Measurements from ENCODE around the gene MAFF.

The MAFF gene

DNA sequence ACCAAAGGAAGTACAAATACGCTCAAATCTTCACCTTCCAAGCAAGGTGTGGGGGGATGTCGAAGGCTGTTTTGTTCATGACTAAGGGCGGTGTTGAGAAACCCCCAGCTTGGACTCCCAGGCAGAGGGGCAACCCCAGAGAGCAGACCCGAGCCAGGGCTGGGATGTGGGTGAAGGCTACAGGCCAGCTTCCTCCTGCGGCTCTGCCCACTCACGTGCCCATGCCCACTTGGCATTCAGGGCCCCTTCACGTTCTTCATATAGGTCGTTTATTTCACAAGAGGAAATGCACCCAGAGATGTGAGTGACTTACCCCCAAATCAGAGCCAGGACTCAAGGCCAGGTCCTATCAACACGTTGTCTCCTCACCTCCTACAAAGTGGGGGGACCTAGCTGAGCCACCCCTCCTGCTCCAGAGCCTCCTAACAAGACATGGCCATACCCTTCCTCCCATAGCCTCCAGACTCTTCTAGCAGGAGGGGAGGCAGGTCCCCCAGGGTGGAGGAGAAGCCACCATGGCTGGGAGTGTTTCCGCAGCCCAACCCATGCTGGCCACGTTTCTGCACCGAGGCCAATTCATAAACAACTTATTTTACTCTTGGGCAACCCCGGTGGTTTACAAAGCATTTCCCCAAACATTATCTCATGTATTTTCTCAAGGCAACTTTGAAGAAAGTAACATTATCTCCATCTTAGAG is 49.0 kb downstream of the MAFF start:
- no peak for DNase-seq

GRCh38 chr22:38251341-38251692 is 49.5 kb downstream of the MAFF start:
- no peak for DNase-seq

- DNase-seq = no peak
These were observed 53.9 kb downstream of the MAFF start for GRCh38 chr22:38255697-38256096.

DNA sequence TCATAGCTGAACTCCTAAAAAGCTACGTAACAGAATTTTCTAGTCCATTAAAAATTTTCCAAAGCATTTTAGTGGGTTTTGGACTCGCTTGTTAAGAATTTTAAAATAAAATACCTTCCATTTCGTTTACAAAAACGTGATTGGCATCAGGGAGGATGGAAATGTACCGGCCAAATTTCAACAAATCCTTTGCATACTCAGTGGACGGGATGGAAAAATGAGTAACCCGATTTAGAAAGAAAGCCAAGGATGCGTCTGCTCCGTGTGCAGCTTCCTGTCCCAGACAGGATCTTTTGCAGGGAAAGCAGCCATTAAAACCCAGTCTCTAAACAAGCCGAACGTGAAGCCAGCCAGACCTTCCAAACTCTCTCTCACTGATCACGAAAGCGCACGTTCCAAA is 55.4 kb downstream of the MAFF start:
- DNase-seq = no peak

- DNase-seq = no peak
These were observed 56.0 kb downstream of the MAFF start for GRCh38 chr22:38257650-38258250.

DNA sequence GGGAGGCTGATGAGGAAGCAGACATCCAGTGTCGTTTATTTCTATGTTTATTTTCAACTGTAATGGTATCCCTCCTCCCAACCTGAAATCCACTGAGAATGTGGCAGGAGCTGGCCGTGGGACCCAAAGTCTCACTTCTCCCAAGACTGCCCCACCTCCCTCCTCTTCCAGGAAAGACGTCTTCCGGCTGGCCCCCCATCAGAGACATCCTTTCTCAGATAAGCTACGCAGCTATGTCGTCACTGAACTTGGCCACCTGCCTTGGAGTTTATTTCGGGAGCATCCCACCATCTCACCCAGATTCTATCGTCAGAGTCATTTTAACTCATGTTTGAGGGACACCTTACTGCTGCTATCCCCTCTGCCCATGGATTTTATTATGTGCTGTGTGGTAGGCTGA is 57.1 kb downstream of the MAFF start:
- no peak for DNase-seq

- DNase-seq = no peak
These were observed 57.6 kb downstream of the MAFF start for GRCh38 chr22:38259370-38259769.

GRCh38 chr22:38260761-38261681 is 59.2 kb downstream of the MAFF start:
- no peak for DNase-seq

GRCh38 chr22:38262051-38262795 is 60.4 kb downstream of the MAFF start:
- DNase-seq = peak; percentile 45

DNA sequence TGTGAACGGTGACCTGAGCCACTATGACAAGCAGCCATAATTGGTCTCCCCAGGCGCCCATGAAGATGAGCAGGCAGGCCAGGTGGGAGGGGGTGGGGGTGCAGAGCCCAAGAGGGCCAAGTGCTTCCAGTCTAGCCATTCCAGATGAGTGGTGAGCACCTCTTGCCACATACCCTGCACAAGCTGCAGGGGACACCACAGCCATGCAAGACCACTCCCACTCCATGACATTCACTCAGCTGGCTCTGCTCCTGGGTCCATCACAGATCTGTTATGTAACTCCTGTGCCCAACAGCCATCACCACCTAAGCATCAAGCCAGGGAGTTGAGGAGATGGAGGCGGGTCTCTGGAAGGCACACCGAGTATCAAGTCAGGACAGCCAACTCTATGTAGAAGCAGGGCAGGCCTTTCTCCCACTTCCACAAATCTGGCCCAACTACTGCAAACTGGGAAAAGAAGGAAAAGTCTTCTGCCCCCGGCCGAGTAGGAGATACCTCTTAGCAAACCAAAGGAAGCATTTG is 62.6 kb downstream of the MAFF start:
- DNase-seq = no peak

Data from RPMI8226 (cell line).